ENCODE measurements around the gene TDRD12. TPM values are rescaled to one million over a fixed set of nuclear protein-coding genes. Genes with fewer than 3 reads are reported as not detected.

TDRD12 gene
- polyA plus RNA-seq, 1 donor (not counting 4 experiments of a cell fraction or from before 2014, with no cell fraction given), result 0.04 TPM

DNA sequence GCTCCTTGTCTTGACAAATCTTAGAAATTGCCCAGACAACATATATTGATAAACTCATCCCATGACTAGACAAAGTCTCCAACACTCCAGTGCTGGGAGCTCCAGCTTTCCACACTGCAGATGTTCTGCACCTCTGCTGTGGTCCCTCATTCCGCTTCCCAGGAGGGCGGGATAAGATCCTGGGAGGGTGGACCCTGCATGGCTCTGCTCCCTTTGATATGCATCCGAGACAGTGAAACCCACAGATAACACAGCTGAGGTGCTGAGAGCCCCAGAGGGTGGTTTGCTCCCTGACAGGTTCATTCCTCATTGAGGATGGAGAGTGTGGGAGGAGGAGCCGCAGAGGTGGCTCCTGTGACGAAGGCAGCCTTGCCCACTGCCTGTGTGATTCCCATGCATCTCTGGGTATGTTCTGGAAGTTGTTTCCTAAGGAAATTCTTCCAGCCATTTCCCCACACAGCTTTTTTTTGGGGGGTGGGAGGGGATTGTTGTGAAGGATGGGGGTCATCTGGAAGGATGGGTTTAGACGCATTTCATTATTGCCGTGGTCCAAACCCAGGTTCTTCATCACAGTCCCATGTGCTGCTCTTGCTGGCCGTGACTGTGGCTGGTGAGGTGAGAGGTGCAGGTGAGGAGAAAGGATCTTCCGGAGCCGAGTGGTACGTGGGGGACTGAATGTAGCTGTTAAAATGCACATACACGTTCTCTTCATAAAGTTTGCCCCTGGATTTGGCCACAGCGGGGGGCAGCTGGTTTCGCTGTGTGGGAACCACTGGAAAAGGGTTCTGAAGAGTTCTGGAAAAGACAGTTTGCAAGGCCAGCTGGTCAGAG is 103.6 kb downstream of the TDRD12 start:
- FAIRE-seq, result no peak
- dilution Hi-C loops (cut with MboI; ENCODE audit: extremely low pct_ligation_motif_present, low sequenced_read_pairs), result no loop called here

DNA sequence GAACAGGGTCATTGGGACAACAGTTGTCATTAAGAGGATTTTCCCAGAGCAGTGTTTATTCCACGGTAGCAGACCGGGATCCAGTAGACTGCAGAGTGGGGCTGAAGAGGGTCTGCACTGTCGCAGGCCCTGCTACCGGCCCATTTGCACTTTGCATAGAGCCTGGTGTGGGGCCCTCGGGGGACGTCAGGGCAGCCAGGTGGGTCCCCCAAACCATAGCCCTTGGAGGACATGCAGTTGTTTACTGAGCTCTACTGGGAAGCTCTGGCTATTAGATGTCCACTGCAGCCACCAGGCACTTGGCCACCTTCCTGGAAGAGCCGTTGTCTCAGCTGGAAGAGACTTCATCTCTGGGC is 104.2 kb downstream of the TDRD12 start:
- H2AFZ ChIP-seq (ENCODE audit: control insufficient read depth, low read length), result no peak overlapping the region
- no peaks in the 10 kb centered on the region for H3K9me3 ChIP-seq (ENCODE audit: control insufficient read depth, low read depth, low read length)
- H3K4me3 ChIP-seq (ENCODE audit: control insufficient read depth in 2 of 3, extremely low read depth in 1 of 3, insufficient read depth in 2 of 3, low read depth in 1 of 3, low read length in 3 of 3), result no peak overlapping the region
- H3K9ac ChIP-seq (ENCODE audit: control insufficient read depth, extremely low read depth, insufficient read depth, low read length), result no peak overlapping the region
- FAIRE-seq (no peak), DNase-seq (ENCODE audit: low read depth, low spot score) (no peak)
- no peaks in the 10 kb centered on the region for H4K20me1 ChIP-seq (ENCODE audit: control insufficient read depth, extremely low read depth, insufficient read depth, low read length)
- H3K4me2 ChIP-seq (ENCODE audit: control insufficient read depth, extremely low read depth, insufficient read depth, low read depth, low read length), result no peak overlapping the region
- TF ChIP-seq, protein P1, sequence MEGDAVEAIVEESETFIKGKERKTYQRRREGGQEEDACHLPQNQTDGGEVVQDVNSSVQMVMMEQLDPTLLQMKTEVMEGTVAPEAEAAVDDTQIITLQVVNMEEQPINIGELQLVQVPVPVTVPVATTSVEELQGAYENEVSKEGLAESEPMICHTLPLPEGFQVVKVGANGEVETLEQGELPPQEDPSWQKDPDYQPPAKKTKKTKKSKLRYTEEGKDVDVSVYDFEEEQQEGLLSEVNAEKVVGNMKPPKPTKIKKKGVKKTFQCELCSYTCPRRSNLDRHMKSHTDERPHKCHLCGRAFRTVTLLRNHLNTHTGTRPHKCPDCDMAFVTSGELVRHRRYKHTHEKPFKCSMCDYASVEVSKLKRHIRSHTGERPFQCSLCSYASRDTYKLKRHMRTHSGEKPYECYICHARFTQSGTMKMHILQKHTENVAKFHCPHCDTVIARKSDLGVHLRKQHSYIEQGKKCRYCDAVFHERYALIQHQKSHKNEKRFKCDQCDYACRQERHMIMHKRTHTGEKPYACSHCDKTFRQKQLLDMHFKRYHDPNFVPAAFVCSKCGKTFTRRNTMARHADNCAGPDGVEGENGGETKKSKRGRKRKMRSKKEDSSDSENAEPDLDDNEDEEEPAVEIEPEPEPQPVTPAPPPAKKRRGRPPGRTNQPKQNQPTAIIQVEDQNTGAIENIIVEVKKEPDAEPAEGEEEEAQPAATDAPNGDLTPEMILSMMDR (optimal IDR thresholded peaks at IDR 0.05 in 1 of 3, IDR thresholded peaks at IDR 0.05 in 1 of 3, conservative IDR thresholded peaks at IDR 0.05 in 1 of 3; ENCODE audit: extremely low read depth in 1 of 3, insufficient read depth in 2 of 3, low read length in 3 of 3), result no peak
- TF ChIP-seq EZH2 (IDR thresholded peaks at IDR 0.05; ENCODE audit: low read length), result no peak
- H3K27me3 ChIP-seq (ENCODE audit: control insufficient read depth, extremely low read depth, insufficient read depth, low read length), result peaks cover 10% of the 10 kb centered on the region
- H3K79me2 ChIP-seq (ENCODE audit: control insufficient read depth, insufficient read depth, low read length), result no peaks in the 10 kb centered on the region
- H3K4me1 ChIP-seq (ENCODE audit: control insufficient read depth, extremely low read depth, insufficient read depth, low read length), result no peaks in the 10 kb centered on the region
- no peaks in the 10 kb centered on the region for H3K36me3 ChIP-seq (ENCODE audit: control insufficient read depth in 2 of 2, extremely low read depth in 1 of 2, insufficient read depth in 2 of 2, low read length in 2 of 2)
- dilution Hi-C loops (cut with MboI; ENCODE audit: extremely low pct_ligation_motif_present, low sequenced_read_pairs), result no loop called here
- H3K9me1 ChIP-seq (ENCODE audit: control insufficient read depth, extremely low read depth, insufficient read depth, low read length), result no peaks in the 10 kb centered on the region
- H3K27ac ChIP-seq (ENCODE audit: control insufficient read depth, insufficient read depth, low read length), result no peak overlapping the region

More for the DNA sequence above, 103.6 kb downstream of the TDRD12 start:
- H3K27ac ChIP-seq (ENCODE audit: control insufficient read depth, insufficient read depth, low read length), result no peak overlapping the region
- no peaks in the 10 kb centered on the region for H4K20me1 ChIP-seq (ENCODE audit: control insufficient read depth, extremely low read depth, insufficient read depth, low read length)
- H3K9me1 ChIP-seq (ENCODE audit: control insufficient read depth, extremely low read depth, insufficient read depth, low read length), result no peaks in the 10 kb centered on the region
- no peak overlapping the region for H2AFZ ChIP-seq (ENCODE audit: control insufficient read depth, low read length)
- no peak overlapping the region for H3K4me2 ChIP-seq (ENCODE audit: control insufficient read depth, extremely low read depth, insufficient read depth, low read depth, low read length)
- H3K36me3 ChIP-seq (ENCODE audit: control insufficient read depth in 2 of 2, extremely low read depth in 1 of 2, insufficient read depth in 2 of 2, low read length in 2 of 2), result no peaks in the 10 kb centered on the region
- H3K4me3 ChIP-seq (ENCODE audit: control insufficient read depth in 2 of 3, extremely low read depth in 1 of 3, insufficient read depth in 2 of 3, low read depth in 1 of 3, low read length in 3 of 3), result no peak overlapping the region
- no peak overlapping the region for H3K9ac ChIP-seq (ENCODE audit: control insufficient read depth, extremely low read depth, insufficient read depth, low read length)
- DNase-seq (ENCODE audit: low read depth, low spot score), result no peak
- H3K79me2 ChIP-seq (ENCODE audit: control insufficient read depth, insufficient read depth, low read length), result no peaks in the 10 kb centered on the region
- TF ChIP-seq, protein P1 (optimal IDR thresholded peaks at IDR 0.05 in 1 of 3, IDR thresholded peaks at IDR 0.05 in 1 of 3, conservative IDR thresholded peaks at IDR 0.05 in 1 of 3; ENCODE audit: extremely low read depth in 1 of 3, insufficient read depth in 2 of 3, low read length in 3 of 3), result no peak
- TF ChIP-seq EZH2 (IDR thresholded peaks at IDR 0.05; ENCODE audit: low read length), result no peak
- H3K4me1 ChIP-seq (ENCODE audit: control insufficient read depth, extremely low read depth, insufficient read depth, low read length), result no peaks in the 10 kb centered on the region
- peaks cover 10% of the 10 kb centered on the region for H3K27me3 ChIP-seq (ENCODE audit: control insufficient read depth, extremely low read depth, insufficient read depth, low read length)
- H3K9me3 ChIP-seq (ENCODE audit: control insufficient read depth, low read depth, low read length), result no peaks in the 10 kb centered on the region
